ENCODE measurements around the gene HAPSTR1.

HAPSTR1 gene

GRCh38 chr16:9123401-9123800 is 32.0 kb downstream of the HAPSTR1 start:
- DNase-seq (ENCODE audit: low read depth): no peak

GRCh38 chr16:9123871-9124270 is 32.4 kb downstream of the HAPSTR1 start:
- DNase-seq (ENCODE audit: low read depth): no peak

- no peak for DNase-seq (ENCODE audit: low read depth)
Measured at GRCh38 chr16:9124444-9124843, 33.0 kb downstream of the HAPSTR1 start.

GRCh38 chr16:9124908-9125584 is 33.6 kb downstream of the HAPSTR1 start:
- DNase-seq (ENCODE audit: low read depth): no peak

- no peak for DNase-seq (ENCODE audit: low read depth)
Measured at GRCh38 chr16:9125658-9126505, 34.4 kb downstream of the HAPSTR1 start.

- no peak for DNase-seq (ENCODE audit: low read depth)
Measured at GRCh38 chr16:9126609-9127008, 35.2 kb downstream of the HAPSTR1 start.

- no peak for DNase-seq (ENCODE audit: low read depth)
Measured at GRCh38 chr16:9128346-9129342, 37.2 kb downstream of the HAPSTR1 start.

- no peak for DNase-seq (ENCODE audit: low read depth)
Measured at GRCh38 chr16:9134306-9134705, 42.9 kb downstream of the HAPSTR1 start.

GRCh38 chr16:9134739-9135138 is 43.3 kb downstream of the HAPSTR1 start:
- DNase-seq (ENCODE audit: low read depth): peak; percentile 58

GRCh38 chr16:9135797-9136196 is 44.4 kb downstream of the HAPSTR1 start:
- no peak for DNase-seq (ENCODE audit: low read depth)

GRCh38 chr16:9136596-9136995 is 45.2 kb downstream of the HAPSTR1 start:
- no peak for DNase-seq (ENCODE audit: low read depth)

GRCh38 chr16:9138021-9138680 is 46.7 kb downstream of the HAPSTR1 start:
- no peak for DNase-seq (ENCODE audit: low read depth)

- peak; percentile 53 for DNase-seq (ENCODE audit: low read depth)
Measured at GRCh38 chr16:9138731-9139501, 47.5 kb downstream of the HAPSTR1 start.

- no peak for DNase-seq (ENCODE audit: low read depth)
Measured at GRCh38 chr16:9139965-9140364, 48.5 kb downstream of the HAPSTR1 start.

Data from stimulated activated CD4-positive, alpha-beta T cell treated with anti-CD3 and anti-CD28 coated beads, Interleukin-2, amount 100 ng/mL, for 4 hours (primary cell).